Adipocyte (in vitro differentiated cells): ENCODE results near the gene NSMCE1.

ENCODE experiments used
- DNase-seq: peaks from one replicate; pipeline ENCODE4 v3.0.0-alpha.2; 2015; ENCODE audit warnings: low read depth
- H3K27me3 ChIP-seq: replicated peaks from 2 replicates; pipeline ENCODE4 v1.7.0; 2013; ENCODE audit warnings: mild to moderate bottlenecking, low read length, moderate library complexity; ENCODE audit not compliant: control insufficient read depth, insufficient read depth
- H3K36me3 ChIP-seq: 2 replicates; pipeline ENCODE4 v1.7.0; 2013; ENCODE audit warnings: low read length, mild to moderate bottlenecking, moderate library complexity; ENCODE audit not compliant: control insufficient read depth, insufficient read depth, severe bottlenecking
- H3K4me1 ChIP-seq: 2 replicates; pipeline ENCODE4 v1.7.0; 2013; ENCODE audit warnings: mild to moderate bottlenecking, low read length, moderate library complexity; ENCODE audit not compliant: control insufficient read depth, insufficient read depth
- H3K4me3 ChIP-seq: 2 replicates; pipeline ENCODE4 v1.7.0; 2013; ENCODE audit warnings: mild to moderate bottlenecking, low read length, moderate library complexity
- H3K9ac ChIP-seq: 2 replicates; pipeline ENCODE4 v1.7.0; 2013; ENCODE audit warnings: mild to moderate bottlenecking, low read length, moderate library complexity
- H3K9me3 ChIP-seq: 2 replicates; pipeline ENCODE4 v1.7.0; 2013; ENCODE audit warnings: mild to moderate bottlenecking, low read length, moderate library complexity; ENCODE audit not compliant: control insufficient read depth

NSMCE1 gene

GRCh38 chr16:27220120-27220519, 48.5 kb downstream of the NSMCE1 start:
- Histone ChIP-seq H3K4me1 (peaks cover 25% of the 10 kb centered on the region), H3K36me3 (peaks cover 6% of the 10 kb centered on the region), H3K9me3 (no peaks in the 10 kb centered on the region), H3K27me3 (no peaks in the 10 kb centered on the region), H3K9ac (no peak overlapping the region), H3K4me3 (no peak overlapping the region)
- DNase-seq, result no peak

DNA sequence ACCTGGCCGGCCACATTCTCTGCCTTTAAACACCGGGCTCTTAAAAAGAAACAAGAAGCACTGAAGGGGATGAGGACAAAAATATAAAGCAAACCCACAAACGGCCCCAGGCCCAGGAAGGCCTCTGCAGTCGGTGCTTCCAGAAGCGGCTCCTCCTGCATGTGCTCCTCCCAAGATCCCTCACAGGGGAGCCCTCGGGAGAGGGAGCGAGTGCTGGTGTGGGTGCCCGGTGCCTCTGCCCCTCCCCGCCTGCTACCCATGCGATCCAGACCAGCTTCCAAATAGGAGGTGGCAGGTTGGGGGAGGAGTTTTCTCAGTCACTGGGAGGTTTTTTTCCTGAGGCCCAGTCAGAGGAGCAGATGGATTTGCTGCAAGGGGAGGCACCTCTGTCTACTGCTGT, 49.4 kb downstream of the NSMCE1 start:
- Histone ChIP-seq H3K4me1 (peaks cover 25% of the 10 kb centered on the region), H3K4me3 (no peak overlapping the region), H3K9me3 (no peaks in the 10 kb centered on the region)

DNA sequence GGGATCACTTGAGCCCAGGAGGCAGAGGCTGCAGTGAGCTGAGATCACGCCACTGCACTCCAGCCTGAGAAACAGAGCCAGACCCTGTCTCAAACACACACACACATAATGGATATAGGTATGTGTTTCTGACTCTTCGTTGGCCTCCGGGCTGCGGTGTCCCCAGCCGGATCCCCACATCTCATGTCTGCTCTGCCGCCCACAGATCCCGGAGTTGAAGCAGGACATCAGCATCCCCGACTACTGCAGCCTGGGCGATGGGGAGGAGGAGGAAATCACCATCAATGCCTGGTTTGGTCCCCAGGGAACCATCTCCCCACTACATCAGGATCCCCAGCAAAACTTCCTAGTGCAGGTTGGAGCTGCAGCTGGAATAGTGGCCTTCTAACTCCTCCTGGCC, 49.8 kb downstream of the NSMCE1 start:
- Histone ChIP-seq H3K4me3 (no peak overlapping the region), H3K9ac (no peak overlapping the region), H3K4me1 (peaks cover 25% of the 10 kb centered on the region), H3K27me3 (no peaks in the 10 kb centered on the region), H3K36me3 (peaks cover 6% of the 10 kb centered on the region), H3K9me3 (no peaks in the 10 kb centered on the region)
- DNase-seq, result no peak

More for the DNA sequence above, 49.4 kb downstream of the NSMCE1 start:
- no peak for DNase-seq
- peaks cover 6% of the 10 kb centered on the region for H3K36me3 ChIP-seq
- no peak overlapping the region for H3K9ac ChIP-seq
- H3K27me3 ChIP-seq, result no peaks in the 10 kb centered on the region

GRCh38 chr16:27217256-27217655, 51.3 kb downstream of the NSMCE1 start:
- Histone ChIP-seq H3K4me1 (peaks cover 11% of the 10 kb centered on the region), H3K9me3 (no peaks in the 10 kb centered on the region), H3K4me3 (no peak overlapping the region), H3K9ac (no peak overlapping the region), H3K36me3 (peaks cover 6% of the 10 kb centered on the region), H3K27me3 (no peaks in the 10 kb centered on the region)
- DNase-seq, result peak; percentile 78

GRCh38 chr16:27216297-27216885, 52.2 kb downstream of the NSMCE1 start:
- no peak overlapping the region for H3K4me3 ChIP-seq
- H3K9ac ChIP-seq, result no peak overlapping the region
- H3K9me3 ChIP-seq, result no peaks in the 10 kb centered on the region
- H3K36me3 ChIP-seq, result peaks cover 6% of the 10 kb centered on the region
- DNase-seq, result no peak
- no peaks in the 10 kb centered on the region for H3K27me3 ChIP-seq
- peaks cover 3% of the 10 kb centered on the region for H3K4me1 ChIP-seq

DNA sequence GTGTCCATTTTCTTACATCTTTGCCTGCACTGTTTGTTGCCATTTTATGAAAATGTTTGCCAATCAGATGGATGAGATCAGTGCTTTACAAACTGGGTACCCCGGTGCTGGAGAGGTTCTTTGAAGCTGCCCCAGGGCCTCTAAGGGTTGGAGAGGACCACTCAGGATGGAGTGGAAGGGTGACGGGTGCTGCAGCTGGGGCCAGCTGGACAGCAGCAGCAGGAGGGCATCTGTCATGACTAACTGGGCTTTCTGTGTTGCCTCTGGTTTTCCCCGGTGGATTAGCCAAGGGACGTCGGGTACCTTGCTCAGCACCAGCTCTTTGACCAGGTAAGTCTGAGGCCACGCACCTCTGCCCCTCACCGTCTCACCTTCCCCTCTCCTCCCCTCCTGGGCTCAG, 52.9 kb downstream of the NSMCE1 start:
- peaks cover 12% of the 10 kb centered on the region for H3K36me3 ChIP-seq
- H3K9ac ChIP-seq, result no peak overlapping the region
- H3K4me1 ChIP-seq, result no peaks in the 10 kb centered on the region
- no peaks in the 10 kb centered on the region for H3K27me3 ChIP-seq
- DNase-seq, result no peak
- H3K4me3 ChIP-seq, result no peak overlapping the region
- no peaks in the 10 kb centered on the region for H3K9me3 ChIP-seq

- no peak for DNase-seq
- Histone ChIP-seq H3K4me1 (no peaks in the 10 kb centered on the region), H3K9me3 (no peaks in the 10 kb centered on the region), H3K9ac (no peak overlapping the region), H3K4me3 (no peak overlapping the region), H3K36me3 (peaks cover 20% of the 10 kb centered on the region), H3K27me3 (no peaks in the 10 kb centered on the region)
Observed at GRCh38 chr16:27214084-27214961, 54.2 kb downstream of the NSMCE1 start.

DNA sequence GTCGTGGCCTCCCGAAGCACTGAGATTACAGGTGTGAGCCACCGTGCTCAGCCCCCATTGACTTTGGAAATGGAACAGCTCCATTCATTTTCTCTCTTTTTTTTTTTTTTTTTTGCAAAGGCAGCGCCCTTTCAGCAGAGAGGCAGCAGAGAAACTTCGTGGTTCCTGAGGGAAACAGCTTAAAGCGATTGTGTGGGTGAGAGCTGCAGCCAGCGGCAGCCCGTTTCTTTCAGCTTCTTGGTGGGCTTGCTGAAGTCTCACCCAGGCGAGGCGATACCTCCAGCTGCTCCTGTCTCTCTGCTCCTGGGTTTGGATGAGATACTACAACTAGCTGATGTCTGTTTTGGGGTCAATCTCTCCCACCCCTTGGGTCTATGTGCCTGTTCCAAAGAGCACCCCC, 57.5 kb downstream of the NSMCE1 start:
- DNase-seq, result no peak
- Histone ChIP-seq H3K9ac (no peak overlapping the region), H3K27me3 (no peaks in the 10 kb centered on the region), H3K9me3 (no peaks in the 10 kb centered on the region), H3K36me3 (peaks cover 20% of the 10 kb centered on the region), H3K4me3 (no peak overlapping the region), H3K4me1 (no peaks in the 10 kb centered on the region)

DNA sequence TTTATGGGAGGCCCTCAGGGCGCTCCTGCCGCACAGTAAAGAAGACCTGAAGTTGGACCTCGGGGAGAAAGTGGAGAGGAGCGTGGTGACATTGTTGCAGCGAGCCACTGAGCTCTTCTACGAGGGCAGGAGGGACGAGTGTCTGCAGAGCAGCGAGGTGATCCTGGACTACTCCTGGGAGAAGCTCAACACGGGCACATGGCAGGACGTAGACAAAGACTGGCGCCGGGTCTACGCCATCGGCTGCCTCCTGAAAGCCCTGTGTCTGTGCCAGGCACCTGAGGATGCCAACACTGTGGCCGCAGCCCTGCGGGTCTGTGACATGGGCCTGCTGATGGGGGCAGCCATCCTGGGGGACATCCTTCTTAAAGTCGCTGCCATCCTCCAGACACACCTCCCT, 58.4 kb downstream of the NSMCE1 start:
- Histone ChIP-seq H3K4me1 (no peaks in the 10 kb centered on the region), H3K27me3 (no peaks in the 10 kb centered on the region), H3K4me3 (no peak overlapping the region), H3K9ac (no peak overlapping the region), H3K9me3 (no peaks in the 10 kb centered on the region), H3K36me3 (peaks cover 14% of the 10 kb centered on the region)
- no peak for DNase-seq

DNA sequence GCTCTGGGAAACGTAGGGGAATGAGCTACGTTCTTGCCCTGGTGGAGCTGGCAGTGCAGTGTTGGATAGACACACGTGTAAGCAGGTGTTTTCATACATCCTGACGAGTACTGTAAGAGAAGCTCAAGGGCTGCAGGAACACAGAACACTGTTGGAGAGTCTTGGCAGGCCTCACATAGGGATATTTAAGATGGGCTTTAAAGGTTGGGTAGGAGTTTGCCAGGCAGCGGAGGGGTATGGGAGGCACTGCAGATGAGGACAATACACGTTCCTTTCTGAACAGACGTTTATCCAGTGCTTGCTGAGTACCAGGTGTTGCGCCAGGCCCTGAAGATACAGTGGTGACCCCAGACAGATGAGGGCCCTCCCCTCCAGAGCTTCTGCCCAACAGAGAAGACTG, 59.0 kb downstream of the NSMCE1 start:
- no peak overlapping the region for H3K4me3 ChIP-seq
- peaks cover 4% of the 10 kb centered on the region for H3K4me1 ChIP-seq
- DNase-seq, result no peak
- peaks cover 14% of the 10 kb centered on the region for H3K36me3 ChIP-seq
- H3K9me3 ChIP-seq, result no peaks in the 10 kb centered on the region
- H3K27me3 ChIP-seq, result no peaks in the 10 kb centered on the region
- no peak overlapping the region for H3K9ac ChIP-seq

- Histone ChIP-seq H3K9me3 (no peaks in the 10 kb centered on the region), H3K4me3 (no peak overlapping the region), H3K4me1 (peaks cover 10% of the 10 kb centered on the region), H3K27me3 (no peaks in the 10 kb centered on the region), H3K36me3 (peaks cover 14% of the 10 kb centered on the region), H3K9ac (no peak overlapping the region)
- DNase-seq, result no peak
Observed at GRCh38 chr16:27208796-27209195, 59.8 kb downstream of the NSMCE1 start.
